SK-MEL-5 (cell line): Measurements from ENCODE around the gene RER1. TPM values are rescaled to one million over a fixed set of nuclear protein-coding genes. Genes with fewer than 3 reads are reported as not detected.
"Not testable (repeated sequence)": the region's sequence is repeated elsewhere in the genome, so short reads cannot be mapped to it uniquely, and the experiment has no call there.

ENCODE experiments used
- DNase-seq: peaks from one replicate; pipeline ENCODE4 v3.0.0-alpha.2; 2016; ENCODE audit warnings: low read depth, low spot score
- in situ Hi-C: cut with HindIII; loops from 2 replicates; pipeline ENCODE4 v1.10.0; 2016; ENCODE audit warnings: low sequenced_read_pairs, high pct_unique_total_duplicates, low pct_unique_long_range_greater_than_20kb
- total RNA-seq: library from RNA; depleted of rRNA; stranded (reverse); fragments of >200 nt; shearing (Covaris generic); gene quantifications from 2 replicates; pipeline ENCODE4 v1.2.3, GENCODE V29; 2014

Gene RER1
- total RNA-seq, 1 experiment from 2014 or later: 178 TPM

GRCh38 chr1:2428490-2428889 is 36.8 kb downstream of the RER1 start:
- in situ Hi-C loops: no loop called here
- DNase-seq: no peak

GRCh38 chr1:2429780-2430591 is 38.3 kb downstream of the RER1 start:
- DNase-seq: no peak
- in situ Hi-C loops: no loop called here

- in situ Hi-C loops: no loop called here
- DNase-seq: no peak
Measured at GRCh38 chr1:2430592-2430973, 38.9 kb downstream of the RER1 start.

GRCh38 chr1:2431103-2431502 is 39.5 kb downstream of the RER1 start:
- DNase-seq: no peak
- in situ Hi-C loops: no loop called here

GRCh38 chr1:2431518-2431917 is 39.9 kb downstream of the RER1 start:
- no peak for DNase-seq
- in situ Hi-C loops: no loop called here

- in situ Hi-C loops: no loop called here
- no peak for DNase-seq
Measured at GRCh38 chr1:2432441-2432844, 40.8 kb downstream of the RER1 start.

GRCh38 chr1:2433196-2433595 is 41.6 kb downstream of the RER1 start:
- in situ Hi-C loops: no loop called here
- no peak for DNase-seq

GRCh38 chr1:2433936-2434655 is 42.5 kb downstream of the RER1 start:
- in situ Hi-C loops: no loop called here
- no peak for DNase-seq

- DNase-seq: no peak
- in situ Hi-C loops: no loop called here
Measured at GRCh38 chr1:2435091-2435490, 43.5 kb downstream of the RER1 start.

GRCh38 chr1:2435746-2436355 is 44.2 kb downstream of the RER1 start:
- DNase-seq: no peak
- in situ Hi-C loops: no loop called here

- in situ Hi-C loops: no loop called here
- no peak for DNase-seq
Measured at GRCh38 chr1:2436876-2437275, 45.2 kb downstream of the RER1 start.

GRCh38 chr1:2437617-2438016 is 46.0 kb downstream of the RER1 start:
- no peak for DNase-seq
- in situ Hi-C loops: no loop called here

- no peak for DNase-seq
- in situ Hi-C loops: no loop called here
Measured at GRCh38 chr1:2438038-2438437, 46.4 kb downstream of the RER1 start.

GRCh38 chr1:2438641-2439040 is 47.0 kb downstream of the RER1 start:
- no peak for DNase-seq
- in situ Hi-C loops: no loop called here

- in situ Hi-C loops: no loop called here
- DNase-seq: no peak
Measured at GRCh38 chr1:2439369-2439768, 47.7 kb downstream of the RER1 start.

GRCh38 chr1:2440346-2440745 is 48.7 kb downstream of the RER1 start:
- DNase-seq, in situ Hi-C loops: not testable (repeated sequence)

- in situ Hi-C loops: no loop called here
- no peak for DNase-seq
Measured at GRCh38 chr1:2441746-2442145, 50.1 kb downstream of the RER1 start.

- in situ Hi-C loops: no loop called here
- no peak for DNase-seq
Measured at GRCh38 chr1:2442661-2443060, 51.0 kb downstream of the RER1 start.
